ENCODE results near the gene PRKCE.

The PRKCE gene

GRCh38 chr2:46117379-46117778 lies 465.9 kb downstream of the PRKCE start:
- Histone ChIP-seq H3K9me3 (no peaks in the 10 kb centered on the region), H3K27ac (no peak overlapping the region), H3K4me3 (no peak overlapping the region), H3K4me1 (peaks cover 0 to 34% (median 11%) of the 10 kb centered on the region in 4 donors), H3K36me3 (no peaks in the 10 kb centered on the region), H3K27me3 (no peaks in the 10 kb centered on the region)
- DNase-seq = no peak
- TF ChIP-seq CTCF (IDR thresholded peaks at IDR 0.05) = no peak
- intact Hi-C loops (cut with DNase I; ENCODE audit: low total_unique reads) = no loop called here

- no peaks in the 10 kb centered on the region for H3K9me3 ChIP-seq
- intact Hi-C loops (cut with DNase I; ENCODE audit: low total_unique reads) = no loop called here
- peaks cover 0 to 40% (median 11%) of the 10 kb centered on the region in 4 donors for H3K4me1 ChIP-seq
- no peak overlapping the region for H3K27ac ChIP-seq
- no peak for DNase-seq
- TF ChIP-seq CTCF (IDR thresholded peaks at IDR 0.05) = no peak
- H3K36me3 ChIP-seq = no peaks in the 10 kb centered on the region
- no peak overlapping the region for H3K4me3 ChIP-seq
- no peaks in the 10 kb centered on the region for H3K27me3 ChIP-seq
Observed at GRCh38 chr2:46117994-46118393, 466.5 kb downstream of the PRKCE start.

- Histone ChIP-seq H3K9me3 (no peaks in the 10 kb centered on the region), H3K27ac (no peak overlapping the region), H3K27me3 (no peaks in the 10 kb centered on the region), H3K4me3 (no peak overlapping the region), H3K36me3 (no peaks in the 10 kb centered on the region), H3K4me1 (peaks cover 0 to 40% (median 11%) of the 10 kb centered on the region in 4 donors)
- no peak for DNase-seq
- no peak for TF ChIP-seq CTCF (IDR thresholded peaks at IDR 0.05)
- intact Hi-C loops (cut with DNase I; ENCODE audit: low total_unique reads) = no loop called here
Observed at GRCh38 chr2:46118656-46119371, 467.3 kb downstream of the PRKCE start.

GRCh38 chr2:46119453-46119852 lies 468.0 kb downstream of the PRKCE start:
- no peak for DNase-seq
- Histone ChIP-seq H3K4me3 (no peak overlapping the region), H3K9me3 (no peaks in the 10 kb centered on the region), H3K36me3 (no peaks in the 10 kb centered on the region), H3K27ac (no peak overlapping the region), H3K4me1 (peaks cover 0 to 40% (median 11%) of the 10 kb centered on the region in 4 donors), H3K27me3 (no peaks in the 10 kb centered on the region)
- intact Hi-C loops (cut with DNase I; ENCODE audit: low total_unique reads) = no loop called here
- no peak for TF ChIP-seq CTCF (IDR thresholded peaks at IDR 0.05)

DNA sequence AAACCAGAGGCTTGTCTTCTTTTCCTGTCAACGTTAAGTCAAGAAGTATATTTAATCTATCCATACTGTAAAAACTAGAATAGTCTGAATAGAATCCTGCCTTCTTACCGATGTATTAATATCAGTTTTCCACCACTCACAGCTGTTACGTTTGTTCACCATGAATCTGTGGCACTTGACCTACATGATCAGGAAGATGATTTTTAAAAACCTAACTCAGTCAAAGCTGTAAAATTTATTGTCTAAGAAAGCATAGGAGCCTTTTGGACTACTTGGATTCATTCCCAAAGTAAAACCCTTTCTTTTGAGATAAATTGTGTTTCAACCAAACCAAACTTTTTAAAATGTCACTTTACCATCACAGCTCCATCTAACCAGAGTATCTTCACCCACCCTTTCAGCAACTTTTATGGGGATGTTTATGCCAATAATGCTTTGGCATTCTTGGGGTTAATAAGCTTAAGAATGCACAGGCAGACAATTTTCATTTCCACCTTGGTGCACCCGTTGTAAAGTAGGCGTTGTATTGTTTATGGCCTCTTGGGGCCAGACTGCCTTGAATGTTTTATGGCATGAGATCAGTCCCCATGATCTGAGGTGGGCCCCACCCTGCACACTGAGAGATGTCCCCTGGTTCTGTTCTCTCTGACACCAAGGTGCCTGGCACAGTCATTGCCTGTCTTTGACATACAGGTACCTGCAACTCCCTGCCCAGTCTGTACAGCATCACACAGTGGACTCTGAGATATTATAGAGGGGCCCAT lies 469.5 kb downstream of the PRKCE start:
- no peak for DNase-seq
- Histone ChIP-seq H3K27me3 (no peaks in the 10 kb centered on the region), H3K27ac (no peak overlapping the region), H3K36me3 (no peaks in the 10 kb centered on the region), H3K4me3 (no peak overlapping the region), H3K4me1 (peaks cover 0 to 40% (median 11%) of the 10 kb centered on the region in 4 donors), H3K9me3 (no peaks in the 10 kb centered on the region)
- TF ChIP-seq CTCF (IDR thresholded peaks at IDR 0.05) = no peak
- intact Hi-C loops (cut with DNase I; ENCODE audit: low total_unique reads) = no loop called here
